HepG2 (cell line): Measurements from ENCODE around the gene ATP11A. TPM values are rescaled to one million over a fixed set of nuclear protein-coding genes. Genes with fewer than 3 reads are reported as not detected.

Experiments
- ATAC-seq: fragments of 200-7000 bp; cut with Tn5 transposase; 3 replicates; pipeline ENCODE4 v1.9.1; 2020; ENCODE audit warnings: mild to moderate bottlenecking, moderate library complexity
- BruUV-seq: library from RNA; stranded (reverse); fragments of 400-500 nt; replicated peaks from 2 replicates; lab custom pipeline; 2021; lab: Mats Ljungman, UMichigan
- CTCF ChIA-PET: fragments of 300-600 bp; formaldehyde crosslinking; extraction: SDS; loops from one replicate; lab custom pipeline; 2021; ENCODE audit warnings: low total read pairs, inconsistent platforms, low intra/inter-chr PET ratio; lab: Yijun Ruan, JAX
- POLR2A ChIA-PET: fragments of 350-600 bp; sonication (Branson Sonifier 250); formaldehyde crosslinking; loops from one replicate; lab custom pipeline; 2020; ENCODE audit warnings: antibody characterized with exemption, inconsistent platforms; lab: Yijun Ruan, JAX
- DNase-seq: peaks from one replicate; pipeline ENCODE4 v3.0.0-alpha.2; 2015; ENCODE audit warnings: low spot score
- FAIRE-seq: peaks from 3 replicates; lab custom pipeline; 2011; peaks lifted over from hg19 to GRCh38; lab: Jason Lieb, UNC
- H2AFZ ChIP-seq: one replicate; pipeline ENCODE4 v1.6.1; 2011; ENCODE audit warnings: low read length, inconsistent platforms
- H3K27ac ChIP-seq: fragments of 300-600 bp; 3 replicates; pipeline ENCODE4 v1.8.0; 2011; ENCODE audit warnings: mixed run types, mild to moderate bottlenecking, mixed read lengths, low read length, inconsistent platforms; ENCODE audit not compliant: insufficient read depth; ENCODE audit errors: extremely low read length
- H3K27me3 ChIP-seq, 2 experiments: fragments of 200-600 bp in 1 of 2; 2 replicates in 1 of 2; 3 replicates in 1 of 2; pipeline versions ENCODE4 v1.6.0 to v1.8.0; 2011; ENCODE audit warnings: low read length in 2 of 2, mild to moderate bottlenecking in 2 of 2, moderate library complexity in 2 of 2, inconsistent platforms in 1 of 2; ENCODE audit not compliant: insufficient read depth in 2 of 2, control insufficient read depth in 1 of 2
- H3K36me3 ChIP-seq, 2 experiments: fragments of 200-600 bp in 1 of 2; replicated peaks in 1 of 2; 2 replicates in 1 of 2; 3 replicates in 1 of 2; pipeline versions ENCODE4 v1.5.1 to v1.8.0; 2011; ENCODE audit warnings: low read length in 2 of 2, inconsistent platforms in 1 of 2; ENCODE audit not compliant: insufficient read depth in 2 of 2, control insufficient read depth in 1 of 2
- H3K4me1 ChIP-seq: 2 replicates; pipeline ENCODE4 v1.5.1; 2012; ENCODE audit warnings: low read length, inconsistent platforms; ENCODE audit not compliant: insufficient read depth
- H3K4me2 ChIP-seq: 2 replicates; pipeline ENCODE4 v1.6.0; 2011; ENCODE audit warnings: low read depth, low read length, inconsistent platforms
- H3K4me3 ChIP-seq, 3 experiments: fragments of 200-600 bp in 1 of 3; sonication (generic), shearing (Covaris generic) in 1 of 3; replicated peaks in 1 of 3; 2 replicates each; pipeline ENCODE4 v1.5.1; 2011 to 2016; ENCODE audit warnings: low read length in 3 of 3, inconsistent platforms in 2 of 3, low read depth in 2 of 3, mild to moderate bottlenecking in 2 of 3, control low read depth in 1 of 3, mixed read lengths in 1 of 3; ENCODE audit not compliant: insufficient read depth in 1 of 3
- H3K79me2 ChIP-seq: one replicate; pipeline ENCODE4 v1.6.1; 2011; ENCODE audit warnings: low read length, inconsistent platforms; ENCODE audit not compliant: insufficient read depth
- H3K9ac ChIP-seq: 2 replicates; pipeline ENCODE4 v1.6.0; 2011; ENCODE audit warnings: mild to moderate bottlenecking, low read depth, low read length, inconsistent platforms; ENCODE audit not compliant: insufficient read depth
- H3K9me3 ChIP-seq: 2 replicates; pipeline ENCODE4 v1.5.1; 2012; ENCODE audit warnings: mild to moderate bottlenecking, low read length
- H4K20me1 ChIP-seq: 2 replicates; pipeline ENCODE4 v1.6.0; 2011; ENCODE audit warnings: inconsistent platforms, mild to moderate bottlenecking, low read length, moderate library complexity; ENCODE audit not compliant: insufficient read depth
- CEBPG ChIP-seq: IDR thresholded peaks from 2 replicates; pipeline ENCODE4 v1.6.1; 2016
- FIP1L1 ChIP-seq: fragments of 200-400 bp; formaldehyde crosslinking; IDR thresholded peaks from 2 replicates; pipeline ENCODE4 v1.6.1; 2018; ENCODE audit warnings: low read depth, mild to moderate bottlenecking, low read length, moderate library complexity, borderline replicate concordance; ENCODE audit not compliant: insufficient read depth
- PAWR ChIP-seq: sonication (generic); formaldehyde crosslinking; IDR thresholded peaks from 2 replicates; pipeline ENCODE4 v1.4.0; 2020; ENCODE audit warnings: missing genetic modification reagents, mild to moderate bottlenecking, borderline replicate concordance
- PHF20 ChIP-seq: sonication (generic); formaldehyde crosslinking; IDR thresholded peaks from 2 replicates; pipeline ENCODE4 v1.5.0; 2020; ENCODE audit warnings: mild to moderate bottlenecking, missing genetic modification reagents
- PRMT3 ChIP-seq: sonication (generic); formaldehyde crosslinking; IDR thresholded peaks from 2 replicates; pipeline ENCODE4 v1.8.1; 2022; ENCODE audit warnings: low read depth, mild to moderate bottlenecking, moderate library complexity, missing genetic modification reagents, borderline replicate concordance
- RXRA ChIP-seq: sonication (generic); formaldehyde crosslinking; IDR thresholded peaks from 2 replicates; pipeline ENCODE4 v1.5.1; 2020; ENCODE audit warnings: missing genetic modification reagents
- SNAI1 ChIP-seq: sonication (generic); formaldehyde crosslinking; IDR thresholded peaks from 2 replicates; pipeline ENCODE4 v1.5.0; 2020; ENCODE audit warnings: mild to moderate bottlenecking, missing genetic modification reagents, borderline replicate concordance
- YEATS2 ChIP-seq: sonication (generic); formaldehyde crosslinking; IDR thresholded peaks from 2 replicates; pipeline ENCODE4 v1.4.0; 2020; ENCODE audit warnings: missing genetic modification reagents, borderline replicate concordance
- ZFX ChIP-seq: sonication (generic); formaldehyde crosslinking; IDR thresholded peaks from 2 replicates; pipeline ENCODE4 v1.4.0; 2020; ENCODE audit warnings: mild to moderate bottlenecking, low read depth, missing genetic modification reagents, moderate library complexity
- ZNF550 ChIP-seq: sonication (generic); formaldehyde crosslinking; IDR thresholded peaks from 2 replicates; pipeline ENCODE4 v1.4.0; 2020; ENCODE audit warnings: mild to moderate bottlenecking, missing genetic modification reagents, borderline replicate concordance
- ZNF766 ChIP-seq: sonication (generic); formaldehyde crosslinking; IDR thresholded peaks from 2 replicates; pipeline ENCODE4 v1.5.0; 2020; ENCODE audit warnings: missing genetic modification reagents, borderline replicate concordance
- WGBS: methylation state at CpG from one replicate; pipeline ENCODE4 v1.1.6; 2017; ENCODE audit warnings: low lambda C conversion rate; 5-methylcytosine and 5-hydroxymethylcytosine counted together
- in situ Hi-C: cut with HindIII; loops from 2 replicates; pipeline ENCODE4 v1.10.0; 2017; ENCODE audit warnings: low pct_unique_long_range_greater_than_20kb; ENCODE audit not compliant: extremely low pct_ligation_motif_present
- intact Hi-C: fragments of 100-400 bp; cut with micrococcal nuclease; formaldehyde crosslinking; loops from one replicate; pipeline ENCODE4 v1.10.0; 2022; ENCODE audit not compliant: unreplicated experiment
- polyA plus RNA-seq, 8 experiments: library from polyadenylated mRNA; depleted of rRNA in 3 of 8; stranded (reverse) in 7 of 8; unstranded in 1 of 8; fragments of >200 nt; fragmentation: Illumina TruSeq in 4 of 8; extraction: Trizol in 4 of 8; gene quantifications; 2 replicates each; pipeline versions ENCODE4 v1.2.1 to v1.2.3, GENCODE V29; 2011 to 2016; ENCODE audit warnings: low read depth in 4 of 8, missing spikeins in 1 of 8, mixed read lengths in 1 of 8; ENCODE audit not compliant: insufficient read depth in 1 of 8
- total RNA-seq, 5 experiments: library from RNA; depleted of rRNA; stranded (reverse); fragments of >200 nt; fragmentation: Illumina TruSeq; extraction: Trizol; gene quantifications; 2 replicates each; pipeline ENCODE4 v1.2.3, GENCODE V29; 2016; ENCODE audit warnings: low read depth in 1 of 5
- TF ChIP-seq, protein P1 (sequence below): sonication (generic); formaldehyde crosslinking; IDR thresholded peaks from 2 replicates; pipeline ENCODE4 v1.5.0; 2020; ENCODE audit warnings: mild to moderate bottlenecking, missing genetic modification reagents
- TF ChIP-seq, protein P2 (sequence below): sonication (generic); formaldehyde crosslinking; IDR thresholded peaks from 2 replicates; pipeline ENCODE4 v1.8.0; 2022; ENCODE audit warnings: low read depth, missing genetic modification reagents

Gene ATP11A
- total and polyA plus RNA-seq, 2 of the 13 experiments (the other 11 are each of a cell fraction or from before 2014, with no cell fraction given) = 18.4 to 20.1 TPM

DNA sequence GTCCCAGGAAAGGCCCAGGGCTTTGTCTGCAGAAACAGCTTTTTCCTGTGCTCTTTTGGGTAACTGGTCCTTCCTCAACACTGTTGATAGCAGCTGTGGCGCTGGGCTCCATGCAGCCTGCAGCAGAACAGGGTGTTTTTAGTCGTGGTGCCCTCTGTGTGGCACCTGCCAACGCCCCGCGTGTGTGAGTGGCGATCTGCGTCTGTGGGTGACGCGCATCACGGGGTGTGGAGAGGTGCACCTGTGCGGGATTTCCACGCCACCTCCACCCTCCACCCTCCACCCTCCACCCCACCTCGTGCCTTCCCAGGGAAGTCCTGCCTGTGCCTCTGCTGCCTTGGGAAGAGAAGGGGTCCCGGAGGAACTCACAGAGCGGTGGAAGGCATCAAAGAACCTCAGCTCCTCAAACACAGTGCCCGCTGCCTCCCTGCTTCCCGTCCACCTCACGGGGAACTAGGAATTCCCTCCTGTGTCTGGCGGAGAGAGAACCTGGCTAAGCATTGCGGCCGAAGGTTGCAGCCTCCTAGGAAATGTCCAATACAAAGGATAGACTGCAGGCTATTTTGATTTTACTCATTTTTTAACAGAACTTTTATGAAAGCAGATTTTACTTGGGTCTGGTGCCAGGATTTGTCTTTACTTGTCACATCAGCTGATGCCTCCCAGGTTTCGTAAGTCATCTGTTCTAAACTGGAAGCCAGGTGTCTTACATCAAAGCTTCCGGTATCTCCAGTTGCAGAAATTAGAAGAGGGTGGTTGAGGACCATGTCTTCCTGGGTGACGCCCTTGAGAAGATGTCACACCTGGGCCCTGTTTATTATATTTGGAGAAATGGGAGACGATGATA is 84.0 kb downstream of the ATP11A start:
- no TSS peak for BruUV-seq
- intact Hi-C loops = no loop called here
- 96% methylated on average over 24 of the region's 25 CpGs for WGBS

More for the DNA sequence above, 84.0 kb downstream of the ATP11A start:
- FAIRE-seq = no peak
- ChIA-PET CTCF (no interaction called here), POLR2A (no interaction called here)
- TF ChIP-seq ZNF766 = no peak
- TF ChIP-seq PRMT3 (CRISPR knock-in tag) = no peak
- no peak for TF ChIP-seq RXRA (CRISPR knock-in tag)
- no peak for TF ChIP-seq YEATS2
- TF ChIP-seq ZNF550 = no peak
- TF ChIP-seq SNAI1 (CRISPR knock-in tag) = no peak
- no peak for TF ChIP-seq CEBPG (CRISPR knock-in tag)
- TF ChIP-seq, protein P1, sequence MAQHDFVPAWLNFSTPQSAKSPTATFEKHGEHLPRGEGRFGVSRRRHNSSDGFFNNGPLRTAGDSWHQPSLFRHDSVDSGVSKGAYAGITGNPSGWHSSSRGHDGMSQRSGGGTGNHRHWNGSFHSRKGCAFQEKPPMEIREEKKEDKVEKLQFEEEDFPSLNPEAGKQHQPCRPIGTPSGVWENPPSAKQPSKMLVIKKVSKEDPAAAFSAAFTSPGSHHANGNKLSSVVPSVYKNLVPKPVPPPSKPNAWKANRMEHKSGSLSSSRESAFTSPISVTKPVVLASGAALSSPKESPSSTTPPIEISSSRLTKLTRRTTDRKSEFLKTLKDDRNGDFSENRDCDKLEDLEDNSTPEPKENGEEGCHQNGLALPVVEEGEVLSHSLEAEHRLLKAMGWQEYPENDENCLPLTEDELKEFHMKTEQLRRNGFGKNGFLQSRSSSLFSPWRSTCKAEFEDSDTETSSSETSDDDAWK = no peak
- no peak for TF ChIP-seq PHF20 (CRISPR knock-in tag)
- no peak for TF ChIP-seq ZFX (CRISPR knock-in tag)
- no peak for TF ChIP-seq PAWR
- TF ChIP-seq FIP1L1 = no peak
- TF ChIP-seq, protein P2, sequence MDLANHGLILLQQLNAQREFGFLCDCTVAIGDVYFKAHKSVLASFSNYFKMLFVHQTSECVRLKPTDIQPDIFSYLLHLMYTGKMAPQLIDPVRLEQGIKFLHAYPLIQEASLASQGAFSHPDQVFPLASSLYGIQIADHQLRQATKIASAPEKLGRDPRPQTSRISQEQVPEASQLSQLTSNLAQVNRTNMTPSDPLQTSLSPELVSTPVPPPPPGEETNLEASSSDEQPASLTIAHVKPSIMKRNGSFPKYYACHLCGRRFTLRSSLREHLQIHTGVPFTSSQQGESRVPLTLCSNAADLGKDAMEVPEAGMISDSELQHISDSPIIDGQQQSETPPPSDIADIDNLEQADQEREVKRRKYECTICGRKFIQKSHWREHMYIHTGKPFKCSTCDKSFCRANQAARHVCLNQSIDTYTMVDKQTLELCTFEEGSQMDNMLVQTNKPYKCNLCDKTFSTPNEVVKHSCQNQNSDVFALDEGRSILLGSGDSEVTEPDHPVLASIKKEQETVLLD (CRISPR knock-in tag) = no peak
- Histone ChIP-seq H3K36me3 (peaks cover 14 to 44% of the 10 kb centered on the region in 2 experiments; a peak in 4 of 5 replicates), H3K27me3 (no peaks in the 10 kb centered on the region), H3K4me3 (no peak overlapping the region), H3K4me2 (no peak overlapping the region), H2AFZ (no peak overlapping the region), H3K9ac (no peak overlapping the region), H3K27ac (no peak overlapping the region), H4K20me1 (peaks cover 65% of the 10 kb centered on the region; the same call in 1 of the 2 replicates), H3K9me3 (no peaks in the 10 kb centered on the region), H3K4me1 (no peaks in the 10 kb centered on the region), H3K79me2 (peaks cover 76% of the 10 kb centered on the region)
- ATAC-seq = no peak
- DNase-seq = no peak
- in situ Hi-C loops = no loop called here
